Osteoblast (primary cell): Measurements from ENCODE around the gene CACNG5. TPM values are rescaled to one million over a fixed set of nuclear protein-coding genes. Genes with fewer than 3 reads are reported as not detected.
A peak's percentile ranks its signal among the peaks of the same experiment; 100 is the strongest.

Experiments used
- DNase-seq: peaks from one replicate; pipeline ENCODE4 v3.0.0; 2011; ENCODE audit warnings: low spot score, mixed read lengths; ENCODE audit not compliant: insufficient read length; ENCODE audit errors: missing footprints
- H2AFZ ChIP-seq: 2 replicates; pipeline ENCODE4 v1.6.0; 2011; ENCODE audit warnings: mild to moderate bottlenecking, low read length
- H3K27ac ChIP-seq: 2 replicates; pipeline ENCODE4 v1.5.1; 2011; ENCODE audit warnings: mild to moderate bottlenecking, low read depth, low read length, moderate library complexity
- H3K27me3 ChIP-seq: 2 replicates; pipeline ENCODE4 v1.6.0; 2012; ENCODE audit warnings: mild to moderate bottlenecking, control low read depth, inconsistent platforms, low read length, moderate library complexity; ENCODE audit not compliant: insufficient read depth
- H3K36me3 ChIP-seq: 2 replicates; pipeline ENCODE4 v1.5.1; 2011; ENCODE audit warnings: mild to moderate bottlenecking, low read length, control low read depth, moderate library complexity; ENCODE audit not compliant: insufficient read depth
- H3K4me1 ChIP-seq: 2 replicates; pipeline ENCODE4 v1.5.1; 2011; ENCODE audit warnings: mild to moderate bottlenecking, low read length, control low read depth, moderate library complexity; ENCODE audit not compliant: insufficient read depth
- H3K4me2 ChIP-seq: 2 replicates; pipeline ENCODE4 v1.6.0; 2011; ENCODE audit warnings: mild to moderate bottlenecking, low read length; ENCODE audit not compliant: insufficient read depth
- H3K4me3 ChIP-seq: fragments of 200-600 bp; sonication (generic); 3 replicates; pipeline ENCODE4 v1.5.1; 2012; ENCODE audit warnings: mild to moderate bottlenecking, low read length, inconsistent platforms; ENCODE audit not compliant: insufficient read depth
- H3K79me2 ChIP-seq: 2 replicates; pipeline ENCODE4 v1.6.0; 2012; ENCODE audit warnings: mild to moderate bottlenecking, low read length, control low read depth, inconsistent platforms; ENCODE audit not compliant: insufficient read depth
- H3K9me3 ChIP-seq: 2 replicates; pipeline ENCODE4 v1.5.1; 2011; ENCODE audit warnings: low read depth, low read length, control low read depth
- H4K20me1 ChIP-seq: 2 replicates; pipeline ENCODE4 v1.6.0; 2012; ENCODE audit warnings: mild to moderate bottlenecking, low read length, control low read depth; ENCODE audit not compliant: insufficient read depth
- CTCF ChIP-seq: IDR thresholded peaks from 2 replicates; pipeline ENCODE4 v1.5.1; 2011; ENCODE audit warnings: mild to moderate bottlenecking, low read depth, low read length, moderate library complexity; ENCODE audit errors: extremely low read depth
- total RNA-seq: library from RNA; depleted of rRNA; stranded (reverse); fragments of >200 nt; gene quantifications from 2 replicates; pipeline ENCODE4 v1.2.3, GENCODE V29; 2012

The CACNG5 gene
- total RNA-seq, 1 donor = not detected

DNA sequence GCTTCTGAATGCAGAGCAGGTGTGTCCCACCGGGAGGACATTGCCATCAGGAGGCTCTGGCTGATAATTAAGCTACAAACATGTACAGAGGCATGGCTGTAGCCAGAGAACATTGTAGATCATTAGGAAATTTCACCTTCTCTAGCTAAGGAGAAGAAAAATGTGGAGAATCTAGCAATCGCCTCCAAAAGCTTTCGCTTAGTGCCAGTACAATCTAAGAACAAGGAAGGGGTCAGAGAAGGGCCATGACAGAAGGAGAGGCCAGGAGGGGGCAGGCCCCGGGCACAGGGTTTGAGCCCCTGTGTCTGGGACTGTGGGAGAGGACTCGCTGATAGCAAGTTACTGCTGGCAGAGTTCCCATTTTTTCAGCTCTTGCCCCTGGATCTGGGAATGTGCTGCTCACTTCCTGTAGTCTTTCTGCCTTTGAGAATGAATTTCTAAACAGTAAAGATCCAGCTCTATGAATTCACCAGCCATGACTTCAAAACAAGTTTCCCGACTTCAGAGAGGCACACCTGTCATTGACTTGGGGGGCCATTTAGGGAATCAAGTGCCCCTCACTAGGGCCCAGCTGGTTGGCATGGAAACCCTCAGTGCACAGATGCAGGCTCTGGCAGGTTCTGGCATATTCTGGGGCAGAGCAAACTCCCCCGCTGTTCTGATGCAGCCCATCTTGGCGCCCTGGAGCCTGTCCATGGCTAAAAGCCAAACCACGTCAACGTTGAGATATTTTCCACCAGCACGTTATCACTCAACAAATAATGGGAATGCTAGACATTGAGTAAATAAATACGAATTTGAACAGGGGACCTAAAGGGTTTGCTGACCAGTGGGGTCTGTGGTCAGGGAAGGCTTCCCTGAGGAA lies 70.1 kb downstream of the CACNG5 start:
- peak; percentile 58 for DNase-seq
- Histone ChIP-seq H3K27me3 (peaks cover 21% of the 10 kb centered on the region), H3K27ac (no peak overlapping the region), H3K9me3 (no peaks in the 10 kb centered on the region), H3K4me1 (peaks cover 4% of the 10 kb centered on the region), H3K36me3 (no peaks in the 10 kb centered on the region), H4K20me1 (no peaks in the 10 kb centered on the region), H3K79me2 (no peaks in the 10 kb centered on the region), H3K4me2 (no peak overlapping the region), H2AFZ (no peak overlapping the region), H3K4me3 (no peak overlapping the region)
- TF ChIP-seq CTCF = no peak

GRCh38 chr17:66906321-66907278 lies 71.7 kb downstream of the CACNG5 start:
- Histone ChIP-seq H3K27ac (no peak overlapping the region), H4K20me1 (no peaks in the 10 kb centered on the region), H3K4me1 (peaks cover 4% of the 10 kb centered on the region), H2AFZ (peak overlapping the region; percentile 77), H3K36me3 (no peaks in the 10 kb centered on the region), H3K9me3 (no peaks in the 10 kb centered on the region), H3K79me2 (no peaks in the 10 kb centered on the region), H3K4me3 (no peak overlapping the region), H3K4me2 (peak overlapping the region; percentile 32), H3K27me3 (peaks cover 23% of the 10 kb centered on the region)
- peak; percentile 94 for TF ChIP-seq CTCF
- peak; percentile 88 for DNase-seq

DNA sequence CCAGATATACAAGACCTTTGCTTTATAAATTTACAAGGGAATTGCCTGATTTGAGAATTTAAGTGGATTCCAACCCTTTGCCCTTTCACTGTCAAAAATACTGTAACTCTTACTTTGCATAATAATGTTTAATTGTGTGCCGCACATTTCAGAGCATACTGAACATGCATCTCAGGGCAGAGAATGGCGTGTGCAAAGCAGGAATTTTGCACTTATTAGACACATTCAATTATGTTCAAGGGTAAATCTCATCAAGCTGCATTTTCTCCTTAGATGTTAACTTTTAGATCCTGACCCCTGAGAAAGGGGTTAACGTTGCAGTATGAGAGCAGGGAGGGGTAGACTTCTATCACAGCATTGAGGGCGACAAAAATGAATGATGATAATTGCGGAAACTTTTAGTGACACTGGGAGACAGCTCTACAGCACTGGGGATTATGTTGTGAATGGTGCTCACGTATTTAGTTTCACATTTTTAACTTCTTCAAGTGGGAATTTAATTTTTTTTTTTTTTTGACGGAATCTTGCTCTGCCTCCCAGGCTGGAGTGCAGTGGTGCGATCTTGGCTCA lies 75.0 kb downstream of the CACNG5 start:
- TF ChIP-seq CTCF = no peak
- Histone ChIP-seq H3K4me2 (no peak overlapping the region), H4K20me1 (no peaks in the 10 kb centered on the region), H3K9me3 (no peaks in the 10 kb centered on the region), H3K27ac (no peak overlapping the region), H2AFZ (no peak overlapping the region), H3K27me3 (peaks cover 12% of the 10 kb centered on the region), H3K4me3 (no peak overlapping the region), H3K79me2 (no peaks in the 10 kb centered on the region), H3K36me3 (no peaks in the 10 kb centered on the region), H3K4me1 (peaks cover 4% of the 10 kb centered on the region)
- DNase-seq = no peak
